ENCODE results near the gene S1PR5.
"Not testable (repeated sequence)": the region's sequence is repeated elsewhere in the genome, so short reads cannot be mapped to it uniquely, and the experiment has no call there.

The S1PR5 gene

GRCh38 chr19:10517361-10517759, at the start of gene S1PR5:
Gene S1PR5, minus strand, starts transcription at chr19:10517447. Its CDS starts 2,436 bp downstream, at chr19:10515011.
- DNase-seq = peak; percentile 20

GRCh38 chr19:10566658-10567410, 49.6 kb upstream of the S1PR5 start:
- no peak for DNase-seq

- DNase-seq = no peak
Measured at GRCh38 chr19:10566408-10566657, 49.1 kb upstream of the S1PR5 start.

- DNase-seq = peak; percentile 95
Measured at GRCh38 chr19:10565567-10566407, 48.5 kb upstream of the S1PR5 start, which contains the start of gene KRI1. Gene KRI1, minus strand, starts transcription at chr19:10566010. Its CDS starts 11 bp downstream, at chr19:10565999.

GRCh38 chr19:10565028-10565566, 47.9 kb upstream of the S1PR5 start:
- no peak for DNase-seq

GRCh38 chr19:10562609-10563008, 45.4 kb upstream of the S1PR5 start:
- no peak for DNase-seq

- no peak for DNase-seq
Measured at GRCh38 chr19:10560154-10560553, 42.9 kb upstream of the S1PR5 start.

- DNase-seq = no peak
Measured at GRCh38 chr19:10557603-10558197, 40.5 kb upstream of the S1PR5 start.

GRCh38 chr19:10555610-10555973, 38.3 kb upstream of the S1PR5 start:
- DNase-seq = no peak

GRCh38 chr19:10554760-10555609, 37.7 kb upstream of the S1PR5 start:
- DNase-seq = no peak

GRCh38 chr19:10553943-10554381, 36.7 kb upstream of the S1PR5 start:
- DNase-seq = no peak

GRCh38 chr19:10553087-10553667, 35.9 kb upstream of the S1PR5 start:
- no peak for DNase-seq

- no peak for DNase-seq
Measured at GRCh38 chr19:10552510-10553053, 35.3 kb upstream of the S1PR5 start.

GRCh38 chr19:10551698-10552301, 34.6 kb upstream of the S1PR5 start:
- no peak for DNase-seq

- DNase-seq = not testable (repeated sequence)
Measured at GRCh38 chr19:10551006-10551405, 33.8 kb upstream of the S1PR5 start.

- no peak for DNase-seq
Measured at GRCh38 chr19:10550336-10550735, 33.1 kb upstream of the S1PR5 start.

- no peak for DNase-seq
Measured at GRCh38 chr19:10549733-10550132, 32.5 kb upstream of the S1PR5 start.

GRCh38 chr19:10548746-10549276, 31.6 kb upstream of the S1PR5 start:
- no peak for DNase-seq

GRCh38 chr19:10546817-10547216, 29.6 kb upstream of the S1PR5 start:
- no peak for DNase-seq

- DNase-seq = no peak
Measured at GRCh38 chr19:10544753-10545251, 27.6 kb upstream of the S1PR5 start.

GRCh38 chr19:10544242-10544752, 27.1 kb upstream of the S1PR5 start:
- DNase-seq = peak; percentile 15
